ENCODE data around the gene BCKDHA. TPM values are rescaled to one million over a fixed set of nuclear protein-coding genes. Genes with fewer than 3 reads are reported as not detected.
"Not testable (repeated sequence)": the region's sequence is repeated elsewhere in the genome, so short reads cannot be mapped to it uniquely, and the experiment has no call there.

The BCKDHA gene
- total RNA-seq, 2 donors from 2014 or later, result 15.2 to 17.9 TPM

DNA sequence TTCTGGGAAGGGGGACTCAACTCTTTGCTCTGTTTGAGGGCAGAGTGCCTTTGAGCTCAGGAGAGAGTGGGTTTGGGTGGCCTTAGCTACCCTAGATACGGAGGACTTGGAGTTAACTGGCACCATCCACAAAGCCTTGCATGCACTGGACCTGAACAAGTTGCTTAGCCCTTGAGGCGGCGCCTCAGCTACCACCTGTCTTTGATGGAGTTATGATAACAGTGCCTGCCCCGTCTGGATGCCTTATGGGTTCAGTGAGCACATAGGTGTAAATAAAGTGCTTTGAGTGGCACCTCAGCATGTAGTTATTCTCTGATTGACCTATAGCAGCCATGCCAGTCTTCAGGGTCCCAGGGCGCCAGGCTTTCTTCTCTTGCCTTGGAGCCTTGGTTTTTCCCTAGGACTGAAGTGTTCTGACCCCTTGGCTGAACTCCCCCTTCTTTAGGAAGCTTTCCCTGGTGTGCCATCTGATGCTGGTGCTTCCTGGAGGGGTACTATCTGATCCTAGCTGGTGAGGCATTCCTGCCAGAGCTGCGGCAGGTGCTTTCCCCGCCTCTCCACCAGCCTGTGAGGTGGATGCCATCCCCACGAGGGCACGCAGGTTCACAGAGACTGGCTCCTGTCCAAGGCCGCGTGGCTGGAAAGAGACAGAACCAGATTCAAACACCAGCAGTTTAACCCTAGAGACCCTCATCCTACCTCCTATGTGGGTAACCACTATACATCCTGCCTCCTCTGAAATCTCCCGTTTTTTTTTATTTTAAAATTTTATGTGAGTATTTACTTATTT lies 5.8 kb downstream of the BCKDHA start:
- peak overlapping the region in 1 of 4 donors; percentile 2 for H3K27ac ChIP-seq
- ATAC-seq (peak; percentile 25), DNase-seq (no peak)
- H3K4me1 ChIP-seq, result peaks cover 27% of the 10 kb centered on the region
- intact Hi-C loops (cut with DNase I), result no loop called here
- 41 to 44% methylated on average over 11 to 12 of the region's 12 CpGs for WGBS, 2 donors
- H3K4me3 ChIP-seq, result no peak overlapping the region
- no peaks in the 10 kb centered on the region for H3K9me3 ChIP-seq
- no peaks in the 10 kb centered on the region for H3K27me3 ChIP-seq
- H3K36me3 ChIP-seq (replicated peaks in 1 of 2; ENCODE audit: insufficient read depth in 1 of 2, low read depth in 2 of 2), result no peaks in the 10 kb centered on the region
- TF ChIP-seq, protein P1, sequence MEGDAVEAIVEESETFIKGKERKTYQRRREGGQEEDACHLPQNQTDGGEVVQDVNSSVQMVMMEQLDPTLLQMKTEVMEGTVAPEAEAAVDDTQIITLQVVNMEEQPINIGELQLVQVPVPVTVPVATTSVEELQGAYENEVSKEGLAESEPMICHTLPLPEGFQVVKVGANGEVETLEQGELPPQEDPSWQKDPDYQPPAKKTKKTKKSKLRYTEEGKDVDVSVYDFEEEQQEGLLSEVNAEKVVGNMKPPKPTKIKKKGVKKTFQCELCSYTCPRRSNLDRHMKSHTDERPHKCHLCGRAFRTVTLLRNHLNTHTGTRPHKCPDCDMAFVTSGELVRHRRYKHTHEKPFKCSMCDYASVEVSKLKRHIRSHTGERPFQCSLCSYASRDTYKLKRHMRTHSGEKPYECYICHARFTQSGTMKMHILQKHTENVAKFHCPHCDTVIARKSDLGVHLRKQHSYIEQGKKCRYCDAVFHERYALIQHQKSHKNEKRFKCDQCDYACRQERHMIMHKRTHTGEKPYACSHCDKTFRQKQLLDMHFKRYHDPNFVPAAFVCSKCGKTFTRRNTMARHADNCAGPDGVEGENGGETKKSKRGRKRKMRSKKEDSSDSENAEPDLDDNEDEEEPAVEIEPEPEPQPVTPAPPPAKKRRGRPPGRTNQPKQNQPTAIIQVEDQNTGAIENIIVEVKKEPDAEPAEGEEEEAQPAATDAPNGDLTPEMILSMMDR (IDR thresholded peaks at IDR 0.05), result no peak
- TF ChIP-seq POLR2A (IDR thresholded peaks at IDR 0.05), result no peak

DNA sequence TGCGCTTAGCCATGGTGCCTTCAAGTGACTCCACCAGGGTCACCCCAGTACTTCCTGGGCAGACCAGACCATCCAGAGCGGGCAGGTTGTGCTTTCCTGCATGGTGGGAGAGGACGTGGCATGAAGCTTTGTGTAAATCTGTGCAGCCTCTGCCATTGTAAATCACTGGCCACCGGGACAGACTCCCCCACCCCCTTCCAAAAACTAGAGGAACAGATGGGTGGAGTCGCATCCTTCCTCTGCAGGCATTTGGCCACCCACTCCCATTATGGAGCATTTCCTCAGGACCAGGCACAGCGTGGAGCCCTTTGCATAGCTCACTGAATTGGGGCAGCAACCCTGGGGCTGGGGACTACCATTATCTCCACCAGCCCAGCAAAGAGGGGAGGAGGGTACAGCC lies 8.2 kb downstream of the BCKDHA start:
- H3K4me3 ChIP-seq, result no peak overlapping the region
- no peaks in the 10 kb centered on the region for H3K9me3 ChIP-seq
- intact Hi-C loops (cut with DNase I), result no loop called here
- 90 to 91% methylated on average over 6 of the region's 6 CpGs for WGBS, 2 donors
- ATAC-seq (no peak), DNase-seq (no peak)
- no peaks in the 10 kb centered on the region for H3K36me3 ChIP-seq (replicated peaks in 1 of 2; ENCODE audit: insufficient read depth in 1 of 2, low read depth in 2 of 2)
- peaks cover 40% of the 10 kb centered on the region for H3K4me1 ChIP-seq
- H3K27me3 ChIP-seq, result no peaks in the 10 kb centered on the region
- H3K27ac ChIP-seq, result peak overlapping the region in 1 of 4 donors; percentile 21
- TF ChIP-seq POLR2A (IDR thresholded peaks at IDR 0.05), result no peak
- TF ChIP-seq, protein P1 (IDR thresholded peaks at IDR 0.05), result no peak

DNA sequence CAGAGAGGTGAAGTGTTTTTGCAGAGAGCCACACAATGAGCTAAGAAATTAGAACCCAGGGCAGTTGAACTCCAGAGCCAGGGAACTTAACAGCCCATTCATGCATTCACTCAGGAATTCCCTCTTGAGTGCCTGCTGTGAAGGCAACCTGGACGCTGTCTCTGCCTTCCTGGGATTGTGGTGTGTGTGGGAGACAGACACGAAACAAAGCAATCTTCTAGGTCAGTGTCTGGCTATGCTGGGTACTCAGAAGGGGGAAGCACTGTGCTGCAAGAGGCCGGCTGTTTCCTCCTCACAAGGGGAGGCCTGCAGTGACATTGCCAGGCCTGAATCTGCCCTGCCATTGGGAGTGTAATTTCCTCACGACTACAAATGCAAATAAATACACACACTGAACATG lies 9.7 kb downstream of the BCKDHA start:
- intact Hi-C loops (cut with DNase I), result no loop called here
- TF ChIP-seq, protein P1 (IDR thresholded peaks at IDR 0.05), result no peak

DNA sequence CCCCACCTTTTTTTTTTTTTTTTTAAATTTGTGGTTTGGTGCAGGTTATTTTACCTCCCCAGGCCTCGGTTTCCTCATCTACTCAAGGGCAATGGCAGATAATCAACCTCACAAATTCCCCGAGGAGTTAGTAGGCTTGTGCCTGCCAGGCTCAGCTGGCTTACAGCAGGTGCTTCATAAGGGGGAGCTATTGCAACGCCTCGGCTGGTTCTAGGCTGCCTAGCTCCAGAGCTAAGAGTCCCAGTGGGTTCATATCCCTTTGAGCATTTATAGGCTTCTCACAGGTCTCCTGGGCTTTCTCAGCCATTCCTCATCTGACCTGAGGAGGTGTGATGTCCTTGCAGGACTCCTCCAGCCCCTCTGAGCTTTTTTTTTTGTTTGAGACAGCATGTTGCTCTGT lies 10.6 kb downstream of the BCKDHA start:
- no peak for ATAC-seq
- H3K4me3 ChIP-seq, result no peak overlapping the region
- H3K27ac ChIP-seq, result peak overlapping the region; percentile 68 to 85 (median 78)
- intact Hi-C loops (cut with DNase I), result no loop called here
- TF ChIP-seq, protein P1 (IDR thresholded peaks at IDR 0.05), result no peak
- TF ChIP-seq POLR2A (IDR thresholded peaks at IDR 0.05), result no peak
- no peak for DNase-seq
- no peaks in the 10 kb centered on the region for H3K27me3 ChIP-seq
- H3K4me1 ChIP-seq, result peaks cover 51% of the 10 kb centered on the region
- no peaks in the 10 kb centered on the region for H3K36me3 ChIP-seq (replicated peaks in 1 of 2; ENCODE audit: insufficient read depth in 1 of 2, low read depth in 2 of 2)
- 72 to 78% methylated on average over 4 of the region's 4 CpGs for WGBS, 2 donors
- H3K9me3 ChIP-seq, result no peaks in the 10 kb centered on the region

More for the DNA sequence above, 9.7 kb downstream of the BCKDHA start:
- Histone ChIP-seq H3K27me3 (no peaks in the 10 kb centered on the region), H3K27ac (peak overlapping the region in 2 of 4 donors; percentile 24 to 40), H3K4me1 (peaks cover 54% of the 10 kb centered on the region), H3K9me3 (no peaks in the 10 kb centered on the region), H3K4me3 (no peak overlapping the region), H3K36me3 (replicated peaks in 1 of 2; ENCODE audit: insufficient read depth in 1 of 2, low read depth in 2 of 2) (no peaks in the 10 kb centered on the region)
- DNase-seq (peak in 1 of 4 donors; percentile 46), ATAC-seq (no peak)
- WGBS, 2 donors, result 70 to 74% methylated on average over 4 of the region's 4 CpGs

DNA sequence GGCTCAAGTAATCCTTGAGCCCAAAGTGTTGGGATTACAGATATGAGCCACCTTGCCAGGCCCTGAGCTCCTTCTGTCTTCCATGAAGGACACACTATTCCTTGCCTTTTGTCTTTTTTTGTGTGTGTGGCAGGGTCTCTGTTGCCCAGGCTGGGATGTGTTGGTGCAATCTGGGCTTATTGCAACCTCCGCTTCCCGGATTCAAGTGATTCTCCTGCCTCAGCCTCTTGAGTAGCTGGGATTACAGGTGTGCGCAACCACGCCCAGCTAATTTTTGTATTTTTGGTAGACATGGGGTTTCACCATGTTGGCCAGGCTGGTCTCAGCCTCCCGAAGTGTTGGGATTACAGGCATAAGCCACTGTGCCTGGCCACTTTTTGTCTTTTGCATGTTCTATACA lies 11.2 kb downstream of the BCKDHA start:
- H3K4me1 ChIP-seq, result peaks cover 47% of the 10 kb centered on the region
- 74 to 77% methylated on average over 5 of the region's 5 CpGs for whole genome bisulfite sequencing, 2 donors
- DNase-seq; H3K4me3 ChIP-seq; ATAC-seq; H3K36me3 ChIP-seq (replicated peaks in 1 of 2; ENCODE audit: insufficient read depth in 1 of 2, low read depth in 2 of 2); H3K27me3 ChIP-seq; intact Hi-C loops (cut with DNase I); H3K9me3 ChIP-seq: not testable (repeated sequence)
- H3K27ac ChIP-seq, result peak overlapping the region; percentile 68 to 85 (median 78)
